Mammary epithelial cell (primary cell): ENCODE measurements around the gene POLE.

Experiments
- EZH2 ChIP-seq: IDR thresholded peaks from 2 replicates; pipeline ENCODE4 v1.6.1; 2012; ENCODE audit warnings: low read length, inconsistent platforms, borderline replicate concordance
- TF ChIP-seq, protein P1 (sequence below), 2 donors: IDR thresholded peaks in 1 of 2; conservative IDR thresholded peaks in 1 of 2; 2 replicates each; pipeline ENCODE4 v1.5.1; 2011 to 2012; ENCODE audit warnings: inconsistent platforms in 2 of 2, low read length in 2 of 2, mild to moderate bottlenecking in 2 of 2, control low read depth in 1 of 2, low read depth in 1 of 2; ENCODE audit not compliant: insufficient read depth in 1 of 2; ENCODE audit errors: extremely low read depth in 1 of 2

DNA sequence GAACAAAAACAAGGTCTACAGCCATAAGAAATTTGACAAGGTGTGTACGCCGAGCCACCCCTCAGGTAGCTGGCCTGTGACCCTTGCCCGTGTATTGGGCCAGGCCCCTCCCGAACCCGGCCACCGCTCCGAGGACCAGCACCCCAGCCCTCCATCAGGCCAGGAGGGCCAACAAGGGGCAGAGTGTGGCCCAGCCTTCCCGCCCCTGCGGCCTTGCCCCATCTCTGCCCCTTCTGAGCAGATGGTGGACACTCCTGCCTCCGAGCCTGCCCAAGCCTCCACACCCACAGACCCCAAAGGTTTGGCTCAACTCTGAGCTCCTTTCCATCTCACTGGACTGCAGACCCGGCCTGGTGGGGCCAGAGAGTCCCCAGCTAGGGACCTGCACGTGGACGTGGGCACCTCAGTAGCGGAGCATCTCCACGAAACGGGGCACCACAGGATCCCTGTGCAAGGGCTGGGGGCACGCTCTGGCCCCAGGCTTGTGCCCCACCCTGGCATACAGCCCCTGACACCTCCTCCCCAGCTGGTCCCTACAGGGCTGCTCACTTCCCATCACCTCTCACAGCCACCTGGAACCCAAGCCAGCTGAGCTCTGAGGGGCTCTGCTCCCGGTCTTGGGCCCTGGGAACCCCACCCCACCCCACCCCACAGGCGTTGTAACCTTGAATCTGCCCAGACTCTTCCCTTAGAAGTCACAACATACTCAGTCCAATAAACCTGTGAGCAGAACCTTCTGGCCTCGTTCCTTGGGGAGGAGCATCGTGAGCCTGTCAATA lies 65.3 kb downstream of the POLE start:
- TF ChIP-seq, protein P1, sequence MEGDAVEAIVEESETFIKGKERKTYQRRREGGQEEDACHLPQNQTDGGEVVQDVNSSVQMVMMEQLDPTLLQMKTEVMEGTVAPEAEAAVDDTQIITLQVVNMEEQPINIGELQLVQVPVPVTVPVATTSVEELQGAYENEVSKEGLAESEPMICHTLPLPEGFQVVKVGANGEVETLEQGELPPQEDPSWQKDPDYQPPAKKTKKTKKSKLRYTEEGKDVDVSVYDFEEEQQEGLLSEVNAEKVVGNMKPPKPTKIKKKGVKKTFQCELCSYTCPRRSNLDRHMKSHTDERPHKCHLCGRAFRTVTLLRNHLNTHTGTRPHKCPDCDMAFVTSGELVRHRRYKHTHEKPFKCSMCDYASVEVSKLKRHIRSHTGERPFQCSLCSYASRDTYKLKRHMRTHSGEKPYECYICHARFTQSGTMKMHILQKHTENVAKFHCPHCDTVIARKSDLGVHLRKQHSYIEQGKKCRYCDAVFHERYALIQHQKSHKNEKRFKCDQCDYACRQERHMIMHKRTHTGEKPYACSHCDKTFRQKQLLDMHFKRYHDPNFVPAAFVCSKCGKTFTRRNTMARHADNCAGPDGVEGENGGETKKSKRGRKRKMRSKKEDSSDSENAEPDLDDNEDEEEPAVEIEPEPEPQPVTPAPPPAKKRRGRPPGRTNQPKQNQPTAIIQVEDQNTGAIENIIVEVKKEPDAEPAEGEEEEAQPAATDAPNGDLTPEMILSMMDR (conservative IDR thresholded peaks at IDR 0.05 in 1 of 2, IDR thresholded peaks at IDR 0.05 in 1 of 2; ENCODE audit: extremely low read depth in 1 of 2, insufficient read depth in 1 of 2, low read depth in 1 of 2, low read length in 2 of 2), result no peak
- no peak for TF ChIP-seq EZH2
